ENCODE measurements around the gene DDX55.

DNA sequence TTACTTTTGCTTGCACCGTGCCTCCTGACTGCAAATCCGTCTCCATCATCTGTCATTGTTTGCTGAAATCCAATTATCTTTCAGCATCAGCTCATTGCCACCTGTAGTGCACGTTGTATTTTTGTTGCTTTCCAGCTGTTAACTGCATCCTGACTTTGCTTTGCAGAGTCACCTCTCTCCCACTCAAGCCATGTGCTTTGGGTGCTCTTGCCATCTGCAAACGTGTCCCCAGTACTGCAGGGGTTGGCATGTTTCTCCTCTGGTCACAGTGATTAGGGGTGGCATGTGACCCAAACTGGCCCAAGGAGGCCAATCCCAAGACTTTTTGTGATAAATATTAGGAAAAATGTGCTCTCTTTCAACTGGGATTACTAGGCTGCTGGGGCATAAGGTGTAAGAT, 28.0 kb upstream of the DDX55 start:
- TF ChIP-seq, protein P1, sequence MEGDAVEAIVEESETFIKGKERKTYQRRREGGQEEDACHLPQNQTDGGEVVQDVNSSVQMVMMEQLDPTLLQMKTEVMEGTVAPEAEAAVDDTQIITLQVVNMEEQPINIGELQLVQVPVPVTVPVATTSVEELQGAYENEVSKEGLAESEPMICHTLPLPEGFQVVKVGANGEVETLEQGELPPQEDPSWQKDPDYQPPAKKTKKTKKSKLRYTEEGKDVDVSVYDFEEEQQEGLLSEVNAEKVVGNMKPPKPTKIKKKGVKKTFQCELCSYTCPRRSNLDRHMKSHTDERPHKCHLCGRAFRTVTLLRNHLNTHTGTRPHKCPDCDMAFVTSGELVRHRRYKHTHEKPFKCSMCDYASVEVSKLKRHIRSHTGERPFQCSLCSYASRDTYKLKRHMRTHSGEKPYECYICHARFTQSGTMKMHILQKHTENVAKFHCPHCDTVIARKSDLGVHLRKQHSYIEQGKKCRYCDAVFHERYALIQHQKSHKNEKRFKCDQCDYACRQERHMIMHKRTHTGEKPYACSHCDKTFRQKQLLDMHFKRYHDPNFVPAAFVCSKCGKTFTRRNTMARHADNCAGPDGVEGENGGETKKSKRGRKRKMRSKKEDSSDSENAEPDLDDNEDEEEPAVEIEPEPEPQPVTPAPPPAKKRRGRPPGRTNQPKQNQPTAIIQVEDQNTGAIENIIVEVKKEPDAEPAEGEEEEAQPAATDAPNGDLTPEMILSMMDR (IDR thresholded peaks at IDR 0.05): no peak
- no peak for TF ChIP-seq ZFX (IDR thresholded peaks at IDR 0.05; ENCODE audit: borderline replicate concordance)
